NOMO-1 treated with DMSO at 0.1 percent for 48 hours (cell line): ENCODE data around the gene ADAMTS2.

Experiments used
- DNase-seq: peaks from one replicate; lab custom pipeline; 2025; ENCODE audit not compliant: unreplicated experiment; lab: John Stamatoyannopoulos, UW

The ADAMTS2 gene

DNA sequence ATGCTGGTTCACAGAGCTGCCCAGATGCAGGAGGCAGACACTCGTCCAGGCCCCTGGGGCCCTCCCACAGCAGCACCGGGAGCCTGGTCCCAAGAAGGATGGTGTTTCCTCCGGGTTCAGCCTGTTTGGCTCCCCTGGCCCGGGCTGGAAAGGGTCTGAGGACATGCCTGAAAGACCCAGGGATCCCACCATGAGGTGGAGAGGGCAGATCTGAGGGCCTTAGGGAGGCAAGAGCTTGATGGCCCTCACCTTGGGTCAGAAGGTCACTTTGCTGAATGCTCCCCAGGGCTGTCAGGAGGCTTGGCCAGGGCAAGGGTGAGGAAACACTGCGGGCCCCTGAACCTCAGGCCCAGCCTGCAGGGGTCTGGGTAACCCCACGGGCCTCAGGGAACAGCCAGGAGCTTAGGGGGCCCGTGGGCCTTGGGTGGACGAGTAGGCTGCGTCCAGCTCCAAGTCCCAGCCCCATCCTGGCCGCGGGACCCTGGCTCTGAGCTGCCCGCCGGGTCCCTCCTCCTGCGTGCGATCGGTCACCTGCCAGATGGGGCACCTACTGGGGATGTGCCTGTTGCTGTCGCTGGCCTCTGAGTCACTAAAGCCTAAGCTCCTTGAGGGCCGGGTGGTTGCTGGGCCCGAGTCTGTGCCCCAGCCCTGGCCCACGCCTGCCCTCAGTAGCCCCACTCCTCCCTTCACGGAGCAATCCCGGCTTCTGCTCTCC is 178.9 kb downstream of the ADAMTS2 start:
- DNase-seq, result no peak

- DNase-seq, result no peak
Observed at GRCh38 chr5:179165421-179166170, 179.7 kb downstream of the ADAMTS2 start.

DNA sequence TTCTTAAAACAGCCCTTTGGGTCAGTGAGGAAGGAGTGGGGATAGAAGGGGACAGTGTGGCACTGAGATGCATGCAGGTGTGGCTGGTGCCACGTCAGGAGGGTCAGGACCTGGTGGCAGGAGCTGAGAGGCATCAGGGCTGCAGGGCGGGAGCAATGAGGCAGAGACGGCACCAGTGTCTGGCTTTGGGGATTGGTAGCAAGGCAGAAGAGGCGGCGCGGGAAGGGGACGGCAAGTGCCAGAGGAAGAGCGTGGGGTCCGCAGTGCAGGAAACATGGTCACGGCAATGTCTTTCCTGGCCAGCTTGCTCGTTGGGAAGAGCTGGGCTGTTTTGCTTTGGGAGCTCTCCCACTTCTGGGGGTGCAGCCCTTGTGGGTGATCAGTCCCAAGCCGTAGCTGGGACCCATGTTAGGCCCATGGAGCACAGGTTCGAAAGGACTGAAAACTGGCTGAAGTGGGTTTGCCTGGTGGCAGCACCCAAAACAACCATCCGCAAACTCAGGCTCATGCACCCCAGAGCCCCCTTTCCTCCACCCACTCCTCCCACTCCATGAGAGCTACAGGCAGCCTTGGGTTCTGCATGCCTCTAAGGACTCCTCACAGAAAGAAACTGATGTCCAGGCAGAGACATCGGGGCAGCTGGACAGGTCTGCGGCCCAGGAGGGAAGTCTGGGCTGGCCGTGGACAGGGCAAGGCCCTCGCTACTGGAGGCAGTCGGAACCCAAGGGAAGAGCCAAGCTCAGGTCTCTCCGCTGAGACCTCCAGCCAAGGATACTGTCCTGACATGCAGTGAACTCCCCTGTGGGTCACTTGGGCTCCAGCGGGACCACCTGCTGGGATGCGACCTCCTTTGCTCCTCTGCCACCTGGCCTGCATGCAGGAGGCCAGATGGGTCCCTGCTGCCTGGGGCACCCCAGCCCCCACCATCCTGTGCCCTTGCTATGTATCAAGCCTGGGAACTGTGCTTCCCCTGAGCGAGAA is 180.6 kb downstream of the ADAMTS2 start:
- DNase-seq, result no peak

DNA sequence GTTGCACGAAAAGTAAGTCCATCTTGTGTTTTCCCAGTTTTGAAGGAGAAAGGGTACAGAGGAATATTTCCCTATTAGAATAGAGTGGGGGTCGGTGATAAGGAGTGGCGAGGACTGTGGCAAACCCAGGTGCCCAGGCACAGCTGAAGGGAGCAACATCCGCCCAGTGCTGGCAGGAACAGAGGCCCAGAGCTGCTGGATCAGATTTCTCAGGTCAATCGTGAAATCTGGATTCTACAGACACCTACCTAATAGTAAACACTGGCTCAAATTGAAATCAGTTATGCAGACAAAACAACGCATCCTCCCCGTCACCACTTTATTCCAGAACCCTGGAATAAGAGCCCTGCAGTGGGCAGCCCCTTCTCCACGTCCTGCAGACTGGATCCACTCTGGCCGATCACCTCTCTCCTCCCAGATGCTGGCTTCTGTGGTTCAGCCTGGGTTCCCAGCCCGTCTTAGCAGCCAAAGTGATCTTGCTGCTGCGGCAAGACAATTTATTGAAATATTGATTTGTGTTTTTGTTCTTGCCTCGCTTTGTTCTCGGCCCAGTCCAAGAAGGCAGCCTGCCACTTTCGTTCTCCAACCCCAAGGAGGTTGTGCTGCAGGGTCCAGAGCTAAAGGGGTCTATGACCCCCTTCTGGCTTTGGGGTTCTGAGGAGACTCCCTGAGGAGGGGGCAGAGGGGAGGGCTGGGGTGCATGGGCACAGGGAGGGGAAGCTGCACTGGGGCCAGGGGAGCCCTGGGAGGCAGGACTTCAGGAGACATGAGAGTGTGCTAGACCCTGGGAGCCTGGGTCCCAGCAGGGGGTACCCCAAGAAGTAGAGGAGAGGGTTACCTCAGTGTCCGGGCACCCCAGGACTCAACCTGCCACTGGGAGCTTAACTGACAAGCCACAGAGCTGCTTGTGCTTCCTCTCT is 181.8 kb downstream of the ADAMTS2 start:
- no peak for DNase-seq

GRCh38 chr5:179162351-179163235 is 182.7 kb downstream of the ADAMTS2 start:
- no peak for DNase-seq

DNA sequence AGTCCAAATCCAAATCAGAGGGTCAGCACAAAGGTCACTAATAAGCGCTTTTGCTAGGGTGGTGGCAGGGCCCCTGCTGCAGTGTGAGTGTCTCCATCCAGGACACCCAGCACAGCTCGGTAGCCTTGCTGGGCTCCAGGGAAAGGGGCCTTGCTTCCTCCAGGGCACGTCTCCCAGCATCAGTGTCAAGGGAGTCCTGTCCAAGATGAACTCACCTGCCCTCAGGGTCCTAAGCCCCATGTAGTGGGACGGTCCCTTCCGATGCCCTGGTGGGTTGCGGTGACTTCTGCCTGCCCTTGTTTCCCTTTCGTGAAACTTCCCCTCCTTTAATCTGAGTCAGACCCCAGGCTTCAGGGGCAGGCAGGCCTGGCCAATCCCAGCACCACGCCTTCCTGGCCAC is 183.4 kb downstream of the ADAMTS2 start:
- no peak for DNase-seq

- DNase-seq, result no peak
Observed at GRCh38 chr5:179160584-179160983, 184.7 kb downstream of the ADAMTS2 start.

- DNase-seq, result no peak
Observed at GRCh38 chr5:179158556-179158955, 186.7 kb downstream of the ADAMTS2 start.

DNA sequence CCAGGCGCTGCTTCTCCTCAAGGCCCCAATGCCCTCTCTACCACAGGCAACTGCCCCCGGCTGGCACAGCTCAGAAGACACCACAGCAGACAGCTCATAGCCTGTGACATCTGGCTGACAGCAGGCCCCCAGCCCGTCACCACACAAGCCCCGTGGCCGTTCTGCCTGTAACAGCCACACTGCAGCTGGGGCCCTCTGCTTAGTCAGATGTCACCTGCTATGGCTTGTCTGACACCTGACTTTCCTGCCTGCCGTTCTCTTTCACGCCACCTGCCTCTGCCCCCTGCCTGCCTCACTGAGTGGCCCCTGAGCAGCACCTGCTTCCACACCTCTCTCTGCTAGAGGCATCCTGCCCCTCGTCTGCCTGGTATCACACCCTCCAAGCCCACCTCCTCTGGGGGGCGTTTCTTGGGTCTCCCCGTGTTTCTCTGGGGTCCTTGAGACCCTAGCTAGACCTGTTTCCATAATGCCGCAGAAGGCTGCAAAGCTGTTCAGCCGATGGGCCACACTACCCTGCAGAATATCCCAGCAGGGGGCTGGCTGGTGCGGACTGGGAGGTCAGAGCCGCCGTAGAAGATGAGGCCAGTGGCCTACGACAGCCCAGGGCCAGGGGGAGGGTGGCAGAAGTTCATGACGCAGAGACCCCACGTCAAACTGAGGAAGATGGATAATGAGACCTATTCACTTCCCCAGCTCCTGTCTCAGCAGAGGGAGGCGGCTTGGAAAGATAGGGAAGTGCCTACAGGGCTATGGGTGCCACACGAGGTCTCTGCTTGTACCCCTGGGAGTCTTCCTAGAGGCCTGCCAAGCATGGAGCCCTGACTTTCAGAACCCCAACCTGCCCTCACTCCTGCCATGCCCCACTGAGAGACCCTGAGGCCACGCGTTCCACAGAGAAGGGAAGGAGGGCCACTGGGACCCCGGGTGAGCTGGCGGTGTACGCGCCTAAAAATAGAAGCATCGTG is 190.0 kb downstream of the ADAMTS2 start:
- DNase-seq, result no peak

DNA sequence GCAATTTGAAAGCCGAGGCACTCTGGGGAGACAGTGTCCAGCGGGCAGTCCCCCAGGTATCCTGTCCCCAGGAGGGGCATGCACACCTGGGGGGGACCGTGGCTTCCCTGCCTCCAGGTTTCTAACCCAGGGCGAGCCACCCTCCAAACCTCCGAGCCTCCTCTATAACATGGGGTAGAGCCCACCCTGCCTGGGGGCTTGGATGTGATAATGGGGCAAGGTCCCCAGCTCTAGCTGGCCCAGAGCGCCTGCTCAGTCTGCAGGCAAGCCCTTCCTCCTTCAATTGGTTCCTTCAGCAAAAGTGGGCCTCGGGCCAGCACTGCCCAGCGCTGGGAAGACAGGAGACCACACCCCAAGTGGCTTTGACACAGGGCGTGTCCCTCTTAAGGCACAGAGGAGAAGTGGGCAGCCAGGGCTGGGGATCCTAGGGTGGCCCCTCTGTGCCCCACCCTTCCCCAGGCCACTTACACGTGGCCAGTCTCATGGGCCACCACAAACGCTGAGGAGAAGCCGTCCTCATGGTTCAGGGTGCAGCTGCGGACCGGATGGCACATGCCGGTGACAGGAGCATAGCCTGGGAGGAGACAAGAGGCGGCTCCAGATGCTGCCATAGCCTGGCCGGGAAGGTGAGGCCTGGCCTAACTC is 190.8 kb downstream of the ADAMTS2 start:
- no peak for DNase-seq

GRCh38 chr5:179153921-179154345 is 191.3 kb downstream of the ADAMTS2 start:
- no peak for DNase-seq

DNA sequence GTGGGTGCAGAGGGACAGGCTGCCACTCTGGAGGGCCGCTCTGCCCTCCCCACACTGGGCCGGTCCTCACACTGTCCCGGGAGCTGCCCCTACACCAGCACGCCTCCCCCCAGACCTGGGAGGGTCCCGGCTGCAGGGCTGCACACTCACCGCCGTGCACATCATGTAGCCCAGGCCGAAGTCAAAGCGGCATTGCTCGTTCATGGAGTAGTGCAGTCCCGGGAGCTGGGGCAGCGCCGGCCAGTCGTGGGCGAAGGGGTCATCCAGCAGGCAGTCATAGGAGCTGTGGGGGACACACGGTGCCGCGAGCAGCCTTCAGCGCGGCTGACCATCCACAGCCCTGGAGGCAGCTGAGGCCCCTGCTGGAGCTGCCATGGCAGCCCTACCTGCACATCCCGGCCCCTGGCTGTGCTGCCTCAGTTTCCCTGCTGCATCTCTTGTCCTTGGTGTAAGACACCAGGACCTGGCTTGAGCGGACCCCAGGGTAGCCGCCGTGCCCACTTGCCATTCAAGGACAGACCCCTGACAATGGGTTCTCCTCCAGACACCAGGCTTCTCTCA is 191.8 kb downstream of the ADAMTS2 start:
- DNase-seq, result no peak

DNA sequence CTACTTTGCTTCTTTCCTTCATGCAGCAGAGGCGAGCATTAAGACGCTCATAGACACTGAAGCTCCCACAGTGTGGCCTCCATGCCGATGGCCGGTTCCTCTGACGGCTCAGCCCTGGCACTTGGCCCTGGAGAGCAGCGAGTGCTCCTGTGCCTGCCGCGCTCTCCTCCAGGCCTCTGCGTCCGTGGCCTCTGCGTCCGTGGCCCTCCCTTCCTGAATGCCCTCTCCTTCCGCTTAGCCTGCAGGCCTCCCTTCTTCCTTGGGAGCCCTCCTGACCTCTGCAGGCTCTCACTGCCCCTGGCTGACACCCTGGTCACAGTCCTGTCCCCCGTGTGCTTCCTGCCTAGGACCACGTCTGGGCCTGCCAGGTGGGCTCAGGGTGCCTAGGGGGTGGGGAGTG is 192.3 kb downstream of the ADAMTS2 start:
- DNase-seq, result no peak

- no peak for DNase-seq
Observed at GRCh38 chr5:179152144-179152895, 192.9 kb downstream of the ADAMTS2 start.

GRCh38 chr5:179151286-179152118 is 193.8 kb downstream of the ADAMTS2 start:
- no peak for DNase-seq

DNA sequence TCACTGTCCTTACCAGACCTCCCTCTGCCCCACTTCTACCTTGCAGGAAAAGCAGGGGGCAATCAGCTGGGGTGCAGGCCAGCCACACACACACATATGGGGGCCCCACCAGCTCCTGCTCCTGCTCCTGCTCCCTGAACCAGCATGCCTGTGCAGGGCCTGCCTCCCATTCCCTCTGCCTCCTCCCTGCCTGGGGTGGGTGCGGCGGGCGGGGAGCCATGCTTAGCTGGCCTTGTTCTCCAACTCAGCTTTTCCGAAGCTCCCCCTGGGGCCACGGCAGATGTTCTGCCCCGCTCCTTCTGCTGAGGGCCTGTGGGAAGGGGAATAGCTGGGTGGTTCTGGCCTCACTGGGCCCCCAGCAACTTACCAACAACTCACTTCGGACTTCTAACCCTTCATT is 195.2 kb downstream of the ADAMTS2 start:
- DNase-seq, result no peak
